Loucy (cell line): ENCODE measurements around the gene FHIT.

Experiments used
- H2AFZ ChIP-seq: fragments of 200-600 bp; sonication (generic); 2 replicates; pipeline ENCODE4 v1.6.0; 2016; ENCODE audit warnings: antibody characterized with exemption, mild to moderate bottlenecking, low read length, moderate library complexity
- H3F3A ChIP-seq: fragments of 200-600 bp; 2 replicates; pipeline ENCODE4 v1.6.0; 2016; ENCODE audit warnings: antibody characterized with exemption, low read depth, mild to moderate bottlenecking
- H3K27me3 ChIP-seq: fragments of 200-600 bp; sonication (generic); 2 replicates; pipeline ENCODE4 v1.6.1; 2014; ENCODE audit warnings: low read length, mild to moderate bottlenecking; ENCODE audit not compliant: insufficient read depth, poor library complexity, severe bottlenecking
- H3K36me3 ChIP-seq: fragments of 200-600 bp; sonication (generic); 2 replicates; pipeline ENCODE4 v1.6.1; 2016; ENCODE audit warnings: low read length; ENCODE audit not compliant: insufficient read depth
- H3K4me1 ChIP-seq: fragments of 200-600 bp; sonication (generic); 2 replicates; pipeline ENCODE4 v1.5.1; 2014; ENCODE audit warnings: low read length, mild to moderate bottlenecking; ENCODE audit not compliant: insufficient read depth, poor library complexity, severe bottlenecking
- H3K4me2 ChIP-seq: fragments of 200-600 bp; sonication (generic); 2 replicates; pipeline ENCODE4 v1.6.0; 2014; ENCODE audit warnings: antibody characterized with exemption, low read length, low read depth, mild to moderate bottlenecking; ENCODE audit not compliant: poor library complexity, severe bottlenecking
- H3K4me3 ChIP-seq: fragments of 200-600 bp; sonication (generic); 2 replicates; pipeline ENCODE4 v1.5.1; 2014; ENCODE audit warnings: low read length, mild to moderate bottlenecking, mixed read lengths; ENCODE audit not compliant: poor library complexity, severe bottlenecking
- H3K79me2 ChIP-seq: fragments of 200-600 bp; sonication (generic); 2 replicates; pipeline ENCODE4 v1.6.1; 2014; ENCODE audit warnings: low read length; ENCODE audit not compliant: insufficient read depth
- H3K9ac ChIP-seq: fragments of 200-600 bp; sonication (generic); 2 replicates; pipeline ENCODE4 v1.6.0; 2014; ENCODE audit warnings: mild to moderate bottlenecking, low read depth, low read length, moderate library complexity; ENCODE audit not compliant: poor library complexity, severe bottlenecking
- H3K9me2 ChIP-seq: fragments of 200-600 bp; sonication (generic); replicated peaks from 2 replicates; pipeline ENCODE4 v1.6.1; 2016; ENCODE audit warnings: low read depth, low read length, mixed read lengths
- H3K9me3 ChIP-seq: fragments of 200-600 bp; sonication (generic); 2 replicates; pipeline ENCODE4 v1.6.1; 2014; ENCODE audit warnings: mild to moderate bottlenecking, antibody characterized with exemption, low read length, low read depth; ENCODE audit not compliant: insufficient read depth
- H4K20me1 ChIP-seq: fragments of 200-600 bp; sonication (generic); 2 replicates; pipeline ENCODE4 v1.6.0; 2014; ENCODE audit warnings: antibody characterized with exemption, low read length, mild to moderate bottlenecking; ENCODE audit not compliant: insufficient read depth, poor library complexity, severe bottlenecking
- CTCF ChIP-seq: fragments of 200-600 bp; sonication (generic); conservative IDR thresholded peaks from 2 replicates; pipeline ENCODE4 v1.5.1; 2014; ENCODE audit warnings: mild to moderate bottlenecking, antibody characterized with exemption, low read length
- EZH2phosphoT487 ChIP-seq: fragments of 200-600 bp; IDR thresholded peaks from 2 replicates; pipeline ENCODE4 v1.6.1; 2018; ENCODE audit warnings: antibody characterized with exemption, mild to moderate bottlenecking, moderate library complexity, borderline replicate concordance

Gene FHIT

GRCh38 chr3:61031503-61031902 lies 219.7 kb downstream of the FHIT start:
- no peak for TF ChIP-seq EZH2phosphoT487
- no peak for TF ChIP-seq CTCF
- no peak overlapping the region for H3K4me2 ChIP-seq

GRCh38 chr3:61030469-61031035 lies 220.7 kb downstream of the FHIT start:
- no peaks in the 10 kb centered on the region for H3K36me3 ChIP-seq
- H3K4me3 ChIP-seq = no peak overlapping the region
- no peak overlapping the region for H3K9ac ChIP-seq
- TF ChIP-seq CTCF (no peak), EZH2phosphoT487 (no peak)
- no peaks in the 10 kb centered on the region for H4K20me1 ChIP-seq
- no peaks in the 10 kb centered on the region for H3K27me3 ChIP-seq
- H3K9me2 ChIP-seq = no peaks in the 10 kb centered on the region
- no peaks in the 10 kb centered on the region for H3F3A ChIP-seq
- H2AFZ ChIP-seq = no peak overlapping the region
- no peak overlapping the region for H3K4me2 ChIP-seq
- H3K9me3 ChIP-seq = no peaks in the 10 kb centered on the region
- no peaks in the 10 kb centered on the region for H3K4me1 ChIP-seq
- no peaks in the 10 kb centered on the region for H3K79me2 ChIP-seq

More at GRCh38 chr3:61031503-61031902, 219.7 kb downstream of the FHIT start:
- Histone ChIP-seq H3K4me1 (no peaks in the 10 kb centered on the region), H4K20me1 (no peaks in the 10 kb centered on the region), H2AFZ (no peak overlapping the region), H3K36me3 (no peaks in the 10 kb centered on the region), H3K79me2 (no peaks in the 10 kb centered on the region), H3K27me3 (no peaks in the 10 kb centered on the region), H3K9ac (no peak overlapping the region), H3K9me2 (no peaks in the 10 kb centered on the region), H3K9me3 (no peaks in the 10 kb centered on the region), H3K4me3 (no peak overlapping the region), H3F3A (no peaks in the 10 kb centered on the region)

- no peaks in the 10 kb centered on the region for H3K4me1 ChIP-seq
- no peaks in the 10 kb centered on the region for H3K9me3 ChIP-seq
- H3K36me3 ChIP-seq = no peaks in the 10 kb centered on the region
- H4K20me1 ChIP-seq = no peaks in the 10 kb centered on the region
- no peak overlapping the region for H3K4me2 ChIP-seq
- H3K27me3 ChIP-seq = no peaks in the 10 kb centered on the region
- H3K4me3 ChIP-seq = no peak overlapping the region
- no peaks in the 10 kb centered on the region for H3F3A ChIP-seq
- no peak for TF ChIP-seq CTCF
- no peak for TF ChIP-seq EZH2phosphoT487
- no peaks in the 10 kb centered on the region for H3K79me2 ChIP-seq
- H3K9ac ChIP-seq = no peak overlapping the region
- no peak overlapping the region for H2AFZ ChIP-seq
- H3K9me2 ChIP-seq = no peaks in the 10 kb centered on the region
Observed at GRCh38 chr3:61029194-61029593, 222.1 kb downstream of the FHIT start.
